HT-29 (cell line): ENCODE data around the gene FBXO15. TPM values are rescaled to one million over a fixed set of nuclear protein-coding genes. Genes with fewer than 3 reads are reported as not detected.

Experiments
- DNase-seq: peaks from one replicate; pipeline ENCODE4 v3.0.0-alpha.2; 2015; ENCODE audit warnings: low spot score
- total RNA-seq: library from RNA; depleted of rRNA; stranded (reverse); fragments of >200 nt; shearing (Covaris generic); gene quantifications from 2 replicates; pipeline ENCODE4 v1.2.3, GENCODE V29; 2014

The FBXO15 gene
- total RNA-seq, 1 experiment from 2014 or later = not detected

DNA sequence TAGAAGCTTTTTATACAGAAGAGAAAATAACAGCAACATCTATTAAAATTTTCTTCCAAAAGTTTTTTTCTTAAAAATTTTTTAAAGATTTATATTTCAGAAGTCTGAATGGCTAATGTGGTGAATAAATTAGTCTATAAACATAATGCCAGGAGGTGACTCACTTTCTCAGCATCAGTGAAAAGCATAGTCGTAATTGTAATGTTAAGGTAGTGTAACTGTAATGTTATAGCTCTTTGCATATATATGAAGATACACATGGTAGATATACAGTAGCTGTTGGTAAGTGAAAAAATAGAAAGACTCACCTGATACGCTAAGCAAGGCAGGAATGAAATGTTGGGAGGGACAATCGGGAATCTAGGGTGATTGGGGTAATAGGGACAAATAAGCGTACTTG is 6.2 kb upstream of the FBXO15 start:
- DNase-seq = no peak

DNA sequence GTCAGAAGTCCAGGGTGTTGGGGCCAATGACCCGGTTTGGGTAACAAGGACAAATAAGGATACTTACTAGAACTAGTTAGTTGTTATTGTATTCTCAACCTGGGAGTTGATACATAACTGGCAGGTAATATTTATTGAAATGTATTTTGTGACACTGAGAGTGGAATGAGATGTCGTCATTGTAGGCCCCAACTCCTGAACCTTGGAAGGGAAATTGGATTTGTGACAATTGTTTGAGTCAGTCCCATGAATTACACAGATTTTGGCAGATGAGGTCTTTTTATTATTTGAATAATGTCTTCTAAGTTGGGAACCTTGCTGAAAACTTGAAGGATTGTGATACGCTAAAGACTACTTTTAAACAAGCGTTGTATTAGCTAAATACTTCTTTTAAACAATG is 5.7 kb upstream of the FBXO15 start:
- no peak for DNase-seq

- no peak for DNase-seq
These were observed 5.2 kb upstream of the FBXO15 start for GRCh38 chr18:74152857-74153256.

DNA sequence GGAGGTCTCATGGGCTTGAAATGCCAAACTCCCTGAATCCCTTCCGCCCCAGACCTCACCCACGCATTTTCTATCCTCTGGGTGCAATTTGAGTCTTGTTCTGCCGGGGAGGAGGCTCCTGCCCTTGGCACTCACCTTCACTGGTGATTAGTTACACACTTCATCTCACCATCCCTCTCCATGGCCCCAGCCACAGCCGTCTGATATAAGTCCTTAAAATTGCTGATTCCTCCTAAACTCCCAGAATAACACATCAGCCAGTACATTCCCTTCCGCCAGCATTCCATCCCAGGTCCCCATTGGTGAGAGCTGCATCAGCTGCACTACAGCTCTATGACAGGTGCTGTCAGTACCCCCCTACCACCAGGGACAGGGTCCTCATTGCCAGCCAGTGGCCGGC is 4.6 kb upstream of the FBXO15 start:
- DNase-seq = no peak

DNA sequence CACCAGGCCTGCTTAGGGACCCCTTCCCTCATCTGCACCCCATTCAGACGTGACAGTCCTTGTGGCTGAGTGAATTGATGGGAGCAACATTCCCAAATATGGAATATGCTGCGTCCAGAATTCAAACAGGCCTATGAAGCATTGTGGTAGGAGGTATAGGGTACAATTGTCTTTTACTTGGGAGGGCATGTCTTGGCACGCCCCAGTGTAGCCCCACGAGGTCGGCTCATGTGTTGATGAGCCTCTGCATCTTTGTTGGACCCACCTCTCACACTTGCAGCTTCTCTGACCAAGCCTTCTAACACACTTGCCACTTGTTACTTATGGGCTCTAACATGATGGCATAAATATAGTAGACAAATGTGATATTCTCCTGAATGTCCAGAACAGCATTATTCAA is 2.2 kb upstream of the FBXO15 start:
- no peak for DNase-seq

- DNase-seq = no peak
These were observed 973 bp upstream of the FBXO15 start for GRCh38 chr18:74148543-74149070.

- DNase-seq = no peak
These were observed 199 bp downstream of the FBXO15 start for GRCh38 chr18:74147491-74147778.

DNA sequence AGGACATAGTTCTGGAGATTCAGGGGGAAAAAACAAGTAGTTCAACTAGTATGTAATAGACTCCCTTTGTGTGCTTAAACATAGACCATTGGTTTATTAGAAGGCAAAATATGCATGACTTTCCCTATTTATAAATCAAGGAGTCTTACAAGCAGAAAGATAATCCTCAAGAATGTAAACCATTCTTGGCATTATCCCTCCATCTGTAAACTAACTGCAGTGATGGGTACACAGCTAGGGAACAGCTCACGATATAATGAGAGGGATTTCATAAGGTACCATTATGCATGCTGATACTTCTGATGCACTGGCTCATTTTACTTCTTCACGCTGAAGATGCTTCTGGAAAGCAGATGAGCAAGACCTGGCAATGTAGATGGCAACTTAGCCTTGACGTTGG is 878 bp downstream of the FBXO15 start:
- no peak for DNase-seq

- no peak for DNase-seq
These were observed 5.4 kb downstream of the FBXO15 start for GRCh38 chr18:74142252-74142651.

GRCh38 chr18:74141667-74142066 is 6.0 kb downstream of the FBXO15 start:
- no peak for DNase-seq

- no peak for DNase-seq
These were observed 7.1 kb downstream of the FBXO15 start for GRCh38 chr18:74140582-74140981.

- no peak for DNase-seq
These were observed 7.7 kb downstream of the FBXO15 start for GRCh38 chr18:74139888-74140287.

GRCh38 chr18:74139411-74139810 is 8.2 kb downstream of the FBXO15 start:
- DNase-seq = no peak

- DNase-seq = no peak
These were observed 9.6 kb downstream of the FBXO15 start for GRCh38 chr18:74137920-74138538.

- DNase-seq = no peak
These were observed 15.4 kb downstream of the FBXO15 start for GRCh38 chr18:74132201-74132600.

- DNase-seq = no peak
These were observed 16.5 kb downstream of the FBXO15 start for GRCh38 chr18:74131124-74131523.

DNA sequence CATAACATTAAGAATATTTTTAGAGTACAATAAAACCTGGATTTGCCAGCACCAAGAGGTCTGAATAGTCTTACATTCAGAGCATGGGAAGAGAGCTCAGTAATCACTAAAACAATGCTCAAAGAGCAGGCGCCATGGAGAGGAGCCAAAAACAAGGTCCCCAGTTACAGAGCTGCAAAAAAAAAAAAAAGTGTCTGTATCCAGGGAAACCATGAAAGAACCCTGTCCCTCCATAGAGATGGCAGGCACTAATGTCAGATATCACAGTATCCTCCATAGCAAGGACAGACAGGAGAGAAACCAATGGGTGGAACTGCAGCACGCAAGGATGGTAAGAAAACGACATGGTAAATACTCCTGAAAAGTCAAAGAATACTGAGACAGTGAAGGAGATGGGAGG is 19.5 kb downstream of the FBXO15 start:
- no peak for DNase-seq

GRCh38 chr18:74126684-74127655 is 20.7 kb downstream of the FBXO15 start:
- no peak for DNase-seq

DNA sequence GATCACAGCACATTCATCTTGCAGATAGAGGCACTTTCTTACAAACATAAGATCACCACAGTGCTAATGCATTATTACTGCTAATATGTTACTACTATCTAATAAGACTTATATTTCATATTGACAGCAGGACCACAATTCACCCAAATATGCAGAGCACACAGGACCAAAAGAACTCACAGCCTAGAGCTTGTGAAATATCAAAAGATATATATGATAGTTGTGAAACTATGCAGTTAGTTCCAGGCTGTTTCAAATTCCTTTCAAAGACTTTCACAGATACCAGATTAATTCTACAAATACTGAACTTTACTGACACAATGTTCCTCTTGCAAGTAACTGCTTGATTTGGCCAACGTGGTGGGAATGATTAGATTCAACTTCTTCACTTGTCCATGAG is 23.0 kb downstream of the FBXO15 start:
- DNase-seq = no peak

- DNase-seq = no peak
These were observed 24.4 kb downstream of the FBXO15 start for GRCh38 chr18:74123200-74123599.

GRCh38 chr18:74116633-74117554 is 30.7 kb downstream of the FBXO15 start:
- peak; percentile 47 for DNase-seq

- no peak for DNase-seq
These were observed 32.6 kb downstream of the FBXO15 start for GRCh38 chr18:74115046-74115445.
